GM12891 (cell line): ENCODE results near the gene SLC12A5.

Experiments used
- SPI1 ChIP-seq: IDR thresholded peaks from 2 replicates; pipeline ENCODE4 v1.6.1; 2011; ENCODE audit warnings: low read depth, low read length, control low read depth
- TAF1 ChIP-seq: IDR thresholded peaks from 2 replicates; pipeline ENCODE4 v1.6.1; 2011; ENCODE audit warnings: low read depth, low read length, control low read depth

DNA sequence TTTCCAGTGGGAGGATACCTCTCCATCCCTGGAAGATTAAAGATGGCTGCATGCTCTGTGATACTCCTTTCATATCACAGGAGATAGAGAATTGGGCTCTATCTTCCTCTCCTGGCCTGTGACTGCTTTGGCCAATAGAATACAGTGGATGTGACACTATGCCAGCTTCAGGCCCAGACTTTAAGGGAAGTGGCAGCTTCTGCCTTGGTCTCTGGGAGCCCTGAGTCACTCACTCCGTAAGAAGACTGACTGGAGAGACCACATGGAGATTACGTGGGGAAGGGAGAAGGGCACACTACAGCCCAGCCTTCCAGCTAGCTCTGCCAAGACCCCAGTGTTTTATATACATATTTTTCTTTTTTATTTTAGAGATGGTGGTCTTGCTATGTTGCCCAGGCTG lies 30.7 kb upstream of the SLC12A5 start:
- TF ChIP-seq TAF1 (no peak), SPI1 (no peak)
